Liver (tissue), 2 donors: ENCODE measurements around the gene CST4.

Experiments used
- EGR1 ChIP-seq, 2 donors: IDR thresholded peaks; 2 replicates each; pipeline ENCODE4 v1.6.1; 2016 to 2018; ENCODE audit warnings: antibody characterized with exemption in 2 of 2, low read depth in 2 of 2
- HNF4A ChIP-seq, 2 donors: conservative IDR thresholded peaks; 2 replicates each; pipeline ENCODE4 v1.6.1; 2016; ENCODE audit warnings: antibody characterized with exemption in 2 of 2, mild to moderate bottlenecking in 2 of 2
- SP1 ChIP-seq: IDR thresholded peaks from 2 replicates; pipeline ENCODE4 v1.6.1; 2018; ENCODE audit warnings: antibody characterized with exemption, mild to moderate bottlenecking
- donor health status: healthy.

DNA sequence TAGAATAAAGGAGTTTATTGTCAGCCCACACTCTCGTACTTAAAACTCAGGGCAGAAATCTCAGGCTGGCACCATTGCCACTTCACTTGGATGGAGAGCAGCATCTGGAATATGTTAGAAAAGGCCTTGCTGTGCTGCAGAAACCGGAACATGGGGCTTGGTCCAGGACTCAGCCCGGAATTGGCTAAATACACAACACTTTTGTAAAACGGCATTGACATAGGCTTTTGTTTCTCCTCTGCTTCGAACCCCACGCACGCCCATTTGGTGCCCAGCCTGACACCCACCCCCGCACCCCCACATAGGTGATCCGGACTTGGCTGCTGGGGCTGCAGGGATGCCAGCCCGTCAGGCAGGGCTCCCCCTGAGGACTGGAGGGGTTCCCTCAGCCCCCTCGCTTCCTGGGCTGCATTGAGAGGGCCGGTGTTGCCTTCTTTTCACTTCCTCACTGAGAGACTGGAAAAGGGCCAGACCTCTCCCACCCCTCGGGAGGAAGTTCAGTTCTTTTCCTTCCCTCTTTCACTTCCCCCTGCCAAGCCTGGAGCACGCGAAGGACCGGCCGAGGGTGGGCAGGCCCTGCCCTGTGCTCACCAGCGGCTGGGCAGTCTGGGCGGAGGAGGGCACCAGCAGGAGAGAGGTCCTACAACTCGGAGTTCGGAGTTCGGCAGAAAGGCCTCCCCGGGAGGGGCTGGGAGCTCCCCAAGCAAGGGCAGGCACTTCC, 33.2 kb downstream of the CST4 start:
- TF ChIP-seq EGR1 (IDR thresholded peaks at IDR 0.05; ENCODE audit: low read depth in 2 of 2): no peak
- no peak for TF ChIP-seq HNF4A (conservative IDR thresholded peaks at IDR 0.05)
- no peak for TF ChIP-seq SP1
